ENCODE measurements around the gene MINDY1. TPM values are rescaled to one million over a fixed set of nuclear protein-coding genes. Genes with fewer than 3 reads are reported as not detected.

Gene MINDY1
- total and polyA plus RNA-seq, 2 donors (not counting 3 experiments of a cell fraction or from before 2014, with no cell fraction given) = 12.0 to 15.4 TPM

GRCh38 chr1:150966011-150966410, 40.7 kb downstream of the MINDY1 start:
- Histone ChIP-seq H3K4me2 (ENCODE audit: insufficient read depth, low read length) (no peak overlapping the region), H3K36me3 (ENCODE audit: control insufficient read depth in 2 of 2, extremely low read depth in 1 of 2, insufficient read depth in 2 of 2, low read length in 2 of 2) (peaks cover 23 to 36% of the 10 kb centered on the region in 2 experiments), H4K20me1 (replicated peaks; ENCODE audit: control insufficient read depth, extremely low read depth, insufficient read depth, low read length) (no peaks in the 10 kb centered on the region), H3K79me2 (ENCODE audit: control insufficient read depth, insufficient read depth, low read length) (peaks cover 26% of the 10 kb centered on the region), H3K9me3 (replicated peaks; ENCODE audit: control insufficient read depth, insufficient read depth, low read length) (no peaks in the 10 kb centered on the region), H3K9ac (replicated peaks; ENCODE audit: extremely low read depth, insufficient read depth, low read length) (no peak overlapping the region), H2AFZ (ENCODE audit: low read depth, low read length) (no peak overlapping the region), H3K27me3 (ENCODE audit: control insufficient read depth in 2 of 2, insufficient read depth in 2 of 2, low read length in 2 of 2) (no peaks in the 10 kb centered on the region), H3K27ac (ENCODE audit: insufficient read depth, low read depth, low read length) (no peak overlapping the region), H3K9me1 (replicated peaks; ENCODE audit: control insufficient read depth, extremely low read depth, insufficient read depth, low read length) (no peaks in the 10 kb centered on the region), H3K4me1 (ENCODE audit: control insufficient read depth, extremely low read depth, insufficient read depth, low read length) (peaks cover 3% of the 10 kb centered on the region), H3K4me3 (replicated peaks in 1 of 3; ENCODE audit: insufficient read depth in 1 of 3, low read depth in 1 of 3, low read length in 3 of 3) (no peak overlapping the region)
- dilution Hi-C loops (cut with MboI; ENCODE audit: extremely low pct_ligation_motif_present, low sequenced_read_pairs) = no loop called here
- intact Hi-C loops (cut with micrococcal nuclease) = no loop called here
- no peak for TF ChIP-seq MYC (IDR thresholded peaks at IDR 0.05; ENCODE audit: low read depth, low read length)
- no peak for TF ChIP-seq EZH2 (IDR thresholded peaks at IDR 0.05; ENCODE audit: borderline replicate concordance, low read depth, low read length, severe bottlenecking)
- no peak for TF ChIP-seq POLR2A (IDR thresholded peaks at IDR 0.05; ENCODE audit: low read depth, low read length)
- TF ChIP-seq FOS (IDR thresholded peaks at IDR 0.05; ENCODE audit: borderline replicate concordance, insufficient read depth, low read length) = no peak
- no peak for TF ChIP-seq MAX (IDR thresholded peaks at IDR 0.05; ENCODE audit: insufficient read depth, insufficient read length)
- TF ChIP-seq GATA2 (IDR thresholded peaks at IDR 0.05; ENCODE audit: insufficient read depth, insufficient read length, low read depth, low read length) = no peak
- no peak for TF ChIP-seq CTCF (IDR thresholded peaks at IDR 0.05; ENCODE audit: extremely low read depth in 1 of 2, insufficient read depth in 1 of 2, low read depth in 1 of 2, low read length in 2 of 2)
- ChIA-PET CTCF (interaction anchor here (1.2 to 2.7 kb wide), 5 partner anchors 12 to 40 kb away, joined by 3 to 8 read pairs (median 5); partner anchors contain the start of gene MINDY1), POLR2A (no interaction called here)
- BruUV-seq (replicated peaks) = no TSS peak
- DNase-seq (ENCODE audit: low read depth, low spot score) (no peak), FAIRE-seq (no peak)

All from endothelial cell of umbilical vein (primary cell).